ENCODE measurements around the gene LMO4.

The LMO4 gene

DNA sequence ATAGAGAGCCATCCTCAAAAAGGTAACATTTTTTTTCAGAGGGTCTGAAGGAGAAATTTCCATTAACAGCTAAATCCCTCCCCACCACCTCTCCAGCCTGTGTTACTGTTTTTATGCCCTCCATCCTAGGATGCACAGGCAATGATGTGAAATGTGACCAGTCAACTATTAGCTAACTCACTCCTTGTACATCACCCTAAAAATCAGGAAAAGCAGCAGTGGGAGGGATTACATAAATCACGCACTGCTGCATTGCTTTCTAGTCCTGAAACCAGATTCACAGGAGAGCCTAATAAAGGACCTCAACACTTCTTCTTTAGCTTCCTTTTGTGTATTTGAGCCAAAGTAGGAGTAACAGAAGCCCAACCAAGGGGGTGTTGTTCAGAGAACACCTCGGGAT is 66.3 kb downstream of the LMO4 start:
- TF ChIP-seq CTCF (conservative IDR thresholded peaks at IDR 0.05) = no peak
- H3K27ac ChIP-seq = no peak overlapping the region

All from VCaP (cell line).